Activated CD4-positive, alpha-beta T cell treated with anti-CD3 and anti-CD28 coated beads, Interleukin-10, Interleukin-2, amounts not matched to agents 100 ng/mL and 50 ng/mL, durations not matched to agents 16 hours and 8 hours (primary cell): ENCODE data around the gene EPOP.
A peak's percentile ranks its signal among the peaks of the same experiment; 100 is the strongest.
"Not testable (repeated sequence)": the region's sequence is repeated elsewhere in the genome, so short reads cannot be mapped to it uniquely, and the experiment has no call there.

Experiments used
- DNase-seq: peaks from one replicate; pipeline ENCODE4 v3.0.0-alpha.2; 2020

The EPOP gene

DNA sequence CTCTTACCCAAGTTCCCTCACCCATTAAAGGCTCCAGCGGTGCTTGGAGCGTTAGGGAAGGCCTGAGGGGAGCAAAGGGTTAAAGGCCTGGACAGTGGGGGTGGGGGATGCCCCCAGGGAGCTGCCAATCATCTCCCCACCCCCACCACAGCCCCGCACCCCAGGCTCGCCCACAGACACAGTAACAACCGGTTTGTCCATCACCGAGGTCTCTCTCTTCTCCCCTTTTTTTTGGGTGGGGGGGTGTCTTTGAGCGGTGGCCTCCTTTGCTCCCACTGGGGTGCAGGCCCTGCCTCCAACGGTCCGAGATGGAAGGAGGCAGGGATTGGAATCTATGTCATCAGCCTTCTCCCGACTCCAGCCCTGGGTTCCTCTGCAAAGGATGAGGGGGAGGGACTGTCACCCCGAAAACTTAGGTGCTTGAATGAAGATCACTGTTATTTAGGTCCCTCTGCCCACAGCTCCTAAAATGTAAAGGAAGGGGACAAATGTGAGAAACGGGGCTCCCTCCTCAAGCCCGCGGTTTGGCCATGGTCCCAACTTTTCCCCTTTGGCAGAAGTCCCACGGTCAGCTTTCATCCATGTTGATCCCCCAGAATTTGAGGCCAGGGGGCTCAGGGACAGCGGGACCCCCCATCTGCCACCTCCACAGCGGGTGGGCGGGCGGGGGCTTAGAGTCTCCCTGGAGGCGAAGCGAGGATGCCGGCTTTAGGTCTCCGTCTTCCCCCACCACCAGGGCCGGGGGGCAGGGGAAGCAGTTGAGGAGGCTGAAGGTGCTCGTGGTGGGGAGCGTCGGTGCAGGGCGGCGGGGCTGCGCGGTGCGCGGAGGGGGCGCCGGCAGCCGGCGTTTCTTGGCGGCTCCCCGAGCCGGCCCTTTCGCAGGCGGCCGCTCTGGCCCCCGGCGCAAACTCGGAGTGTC lies 1.7 kb downstream of the EPOP start:
- DNase-seq, result peak; percentile 9

DNA sequence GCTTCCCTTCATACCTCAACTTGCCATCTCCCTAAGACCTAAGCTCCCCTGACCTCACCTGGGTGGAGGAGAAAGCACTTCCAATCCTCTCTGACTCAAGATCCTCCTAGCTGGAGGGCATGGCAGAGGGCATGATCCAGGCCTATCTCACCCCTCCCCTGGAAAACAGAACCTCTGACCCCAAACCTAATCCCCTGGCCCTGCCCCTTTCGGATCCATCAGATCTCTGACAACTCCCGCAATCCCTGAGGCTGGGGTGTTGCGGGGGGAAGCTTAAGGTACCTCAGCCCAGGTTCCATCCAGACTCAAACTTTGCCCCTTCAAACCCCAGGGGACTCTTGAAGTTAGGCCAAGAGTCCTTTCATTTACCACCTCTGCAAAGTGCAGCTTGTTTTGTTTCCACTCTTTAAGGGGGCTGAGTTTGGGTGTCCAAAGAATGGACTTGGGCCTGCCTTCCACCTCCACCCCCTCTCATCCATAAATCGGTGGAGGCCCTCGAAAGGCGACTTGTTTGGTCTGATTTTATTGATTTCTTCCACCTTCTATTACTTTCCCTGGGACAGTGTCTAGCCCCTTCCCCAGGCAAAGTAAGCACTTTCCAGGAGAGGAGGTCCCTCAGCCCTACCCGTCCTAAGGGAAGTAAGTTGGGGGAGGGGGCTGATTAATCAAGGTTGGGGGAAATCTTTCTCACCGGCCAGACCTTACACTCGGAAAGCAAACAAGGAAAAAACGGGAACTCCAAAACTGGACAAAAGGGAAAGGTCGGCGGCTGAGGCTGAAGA lies 2.6 kb downstream of the EPOP start:
- DNase-seq, result peak; percentile 5

DNA sequence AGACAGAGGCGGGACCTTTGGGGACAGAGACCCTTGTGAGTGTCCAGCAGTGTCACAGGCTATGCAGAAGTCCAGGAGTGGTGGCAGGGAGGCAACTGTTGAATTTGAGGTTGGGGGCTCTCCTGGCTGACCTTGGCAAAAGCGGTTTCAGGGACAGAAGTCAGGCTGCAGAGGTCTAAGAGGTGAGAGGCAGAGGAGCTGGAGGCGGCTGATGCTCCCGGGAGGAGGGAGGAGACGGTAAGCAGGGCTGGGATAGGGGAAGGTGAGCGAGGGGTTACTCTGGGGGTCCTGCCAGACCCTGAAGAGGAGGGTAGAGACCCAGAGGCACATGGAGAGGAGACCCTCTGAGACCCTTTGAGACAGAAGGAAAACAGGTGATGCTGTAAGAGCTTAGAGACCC lies 5.2 kb downstream of the EPOP start:
- DNase-seq, result no peak

DNA sequence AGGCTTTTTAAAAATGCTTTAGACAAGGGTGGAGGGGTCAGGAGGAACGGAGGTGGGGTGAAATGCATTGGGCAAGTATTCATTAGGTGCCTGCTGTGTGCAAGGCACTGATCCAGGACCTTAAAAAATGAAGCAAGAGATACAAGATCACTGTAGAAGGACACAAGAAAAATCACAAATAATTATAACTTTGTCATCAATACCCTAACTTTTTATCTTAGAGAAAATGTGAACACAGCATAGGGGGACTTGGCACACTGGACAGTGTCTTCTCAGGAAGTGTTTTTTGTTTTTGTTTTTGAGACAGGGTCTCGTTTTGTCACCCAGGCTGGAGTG lies 7.0 kb downstream of the EPOP start:
- no peak for DNase-seq

DNA sequence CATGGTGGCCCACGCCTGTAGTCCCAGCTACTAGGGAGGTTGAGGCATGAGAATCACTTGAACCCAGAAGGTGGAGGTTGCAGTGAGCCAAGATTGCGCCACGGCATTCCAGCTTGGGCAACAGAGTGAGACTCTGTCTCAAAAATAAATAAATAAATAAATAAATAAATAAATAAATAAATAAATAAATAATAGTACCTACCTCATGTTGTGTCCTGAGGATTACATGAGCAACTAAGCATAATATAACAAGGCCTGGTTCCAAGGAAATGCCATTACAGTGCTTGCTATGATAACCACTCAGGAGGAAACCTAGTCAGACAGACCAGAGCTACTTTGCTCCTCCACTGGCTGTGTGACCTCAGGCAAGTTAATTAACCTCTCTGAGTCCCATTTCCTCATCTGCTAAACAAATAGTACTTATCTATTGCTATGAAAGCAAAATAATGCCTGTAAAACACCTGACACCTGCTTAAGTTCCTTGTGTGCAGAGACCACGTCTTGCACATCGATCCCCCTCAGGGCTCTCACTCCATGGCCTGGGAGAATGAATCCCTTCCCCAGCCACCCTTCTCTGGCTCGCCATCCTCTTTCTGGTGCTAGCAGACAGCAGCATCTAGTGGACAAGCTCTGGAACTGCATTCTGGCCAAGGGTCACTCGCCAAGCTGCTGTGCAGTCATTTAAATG lies 7.5 kb downstream of the EPOP start:
- DNase-seq, result peak; percentile 75

DNA sequence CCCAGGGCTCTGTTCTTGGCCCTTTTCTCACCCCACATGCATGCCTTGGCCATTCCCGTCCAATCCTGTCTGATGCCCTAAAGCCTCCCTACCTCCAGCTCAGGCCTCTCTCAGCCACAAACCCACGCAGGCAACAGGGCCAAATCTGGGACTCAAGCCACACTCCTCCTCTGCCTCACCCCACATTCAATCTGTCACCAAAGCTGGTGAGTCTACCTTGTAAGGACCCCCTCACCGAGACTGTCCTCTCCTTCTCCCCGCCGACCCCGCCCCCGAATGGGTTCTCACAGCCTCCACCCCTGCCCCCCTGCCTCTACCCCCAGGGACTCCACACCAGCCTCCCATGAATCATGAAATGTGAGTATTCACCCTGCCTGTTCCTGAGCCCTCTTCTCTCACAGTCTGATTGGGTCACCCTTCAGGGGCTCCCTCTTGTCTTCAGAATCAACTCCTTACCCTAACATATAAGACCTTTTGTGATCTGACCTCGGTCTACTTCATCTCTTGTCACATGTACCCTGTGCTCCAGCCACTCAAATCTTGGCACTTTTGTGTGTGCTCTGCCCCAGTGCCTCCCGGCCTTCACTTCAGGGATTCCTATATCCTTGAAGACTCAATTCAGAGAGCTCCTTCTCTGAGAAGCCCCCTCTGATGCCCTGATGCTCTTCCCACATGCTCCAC lies 10.7 kb downstream of the EPOP start:
- DNase-seq, result no peak

DNA sequence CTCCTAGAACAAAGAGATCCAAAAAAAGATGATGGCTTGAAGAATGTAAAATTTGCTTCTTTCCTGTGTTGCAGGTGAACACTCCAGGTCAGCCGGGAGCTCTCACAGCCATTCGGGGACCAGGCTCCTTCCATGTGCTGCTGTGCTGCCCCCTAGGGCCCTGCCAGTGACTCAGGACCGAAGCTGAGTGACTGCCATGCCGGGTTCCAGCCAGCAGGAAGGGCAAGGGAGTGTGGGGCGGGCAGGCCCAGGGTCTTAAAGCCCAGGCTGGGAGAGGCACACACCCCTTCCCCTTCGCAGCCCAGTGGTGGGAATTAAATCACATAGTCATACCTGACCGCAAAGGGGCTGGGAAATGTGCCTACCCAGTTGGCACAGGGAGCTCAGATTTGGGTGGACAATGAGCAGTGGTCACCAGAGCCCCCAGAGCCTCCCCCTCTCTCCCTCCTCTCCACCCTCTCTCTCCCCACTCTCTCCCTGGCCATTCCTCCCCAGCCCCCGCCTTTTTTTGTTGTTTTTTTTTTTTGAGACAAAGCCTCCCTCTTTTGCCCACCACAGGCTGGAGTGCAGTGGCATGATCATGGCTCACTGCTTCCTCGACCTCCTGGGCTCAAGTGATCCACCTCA lies 11.5 kb downstream of the EPOP start:
- peak; percentile 67 for DNase-seq

DNA sequence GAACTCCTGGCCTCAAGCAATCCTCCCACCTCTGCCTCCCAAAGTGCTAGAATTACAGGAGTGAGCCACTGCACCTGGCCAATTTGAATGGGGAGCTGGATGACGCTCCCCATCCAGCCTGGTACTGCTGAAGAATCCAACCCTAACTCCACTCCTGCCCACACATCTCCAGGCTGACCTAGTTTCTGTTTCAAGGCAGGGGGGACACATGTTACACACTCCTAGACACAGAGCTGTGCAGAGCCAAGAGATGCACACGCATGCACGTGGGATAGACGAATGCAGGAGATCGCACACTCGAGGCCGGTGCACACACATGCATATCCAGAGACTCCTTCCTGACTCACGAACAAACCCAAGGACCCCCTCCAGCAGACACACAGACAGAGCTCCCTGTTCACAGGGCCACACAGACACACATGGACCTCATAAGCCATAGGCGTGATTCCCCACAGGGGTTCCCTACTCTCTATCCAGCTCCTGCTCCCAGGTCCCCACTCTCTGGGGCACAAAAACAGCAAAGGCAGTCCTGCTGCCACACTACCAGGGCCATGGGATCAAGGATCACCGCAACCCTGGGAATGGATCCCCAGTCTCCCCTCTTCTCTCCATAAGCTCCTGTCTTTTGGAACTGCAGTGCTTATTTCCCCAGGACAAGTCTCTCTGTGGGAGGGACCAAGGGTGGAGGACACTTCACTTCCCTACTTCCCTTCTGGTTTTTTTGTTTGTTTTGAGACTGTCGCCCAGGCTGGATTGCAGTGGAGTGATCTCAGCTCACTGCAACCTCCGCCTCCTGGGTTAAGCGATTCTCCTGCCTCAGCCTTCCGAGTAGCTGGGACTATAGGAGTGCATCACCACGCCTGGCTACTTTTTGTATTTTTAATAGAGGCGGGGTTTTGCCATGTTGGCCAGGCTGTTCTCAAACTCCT lies 14.4 kb downstream of the EPOP start:
- no peak for DNase-seq

DNA sequence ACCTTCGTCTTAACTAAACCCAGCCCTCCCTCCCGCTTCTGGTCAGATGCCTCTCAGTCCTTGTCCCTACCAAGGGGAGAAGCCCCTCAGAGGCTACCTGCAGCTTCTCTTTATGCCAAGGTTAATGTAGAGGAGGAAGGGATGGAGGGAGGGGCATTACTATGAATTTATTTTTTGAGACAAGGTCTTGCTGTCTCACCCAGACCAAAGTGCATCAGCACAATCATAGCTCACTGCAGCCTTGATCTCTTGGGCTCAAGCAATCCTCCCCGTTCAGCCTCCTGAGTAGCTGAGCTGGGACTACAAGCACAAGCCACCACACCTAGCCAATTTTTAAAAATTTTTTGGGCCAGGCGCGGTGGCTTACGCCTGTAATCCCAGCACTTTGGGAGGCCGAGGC lies 15.3 kb downstream of the EPOP start:
- DNase-seq, result no peak

DNA sequence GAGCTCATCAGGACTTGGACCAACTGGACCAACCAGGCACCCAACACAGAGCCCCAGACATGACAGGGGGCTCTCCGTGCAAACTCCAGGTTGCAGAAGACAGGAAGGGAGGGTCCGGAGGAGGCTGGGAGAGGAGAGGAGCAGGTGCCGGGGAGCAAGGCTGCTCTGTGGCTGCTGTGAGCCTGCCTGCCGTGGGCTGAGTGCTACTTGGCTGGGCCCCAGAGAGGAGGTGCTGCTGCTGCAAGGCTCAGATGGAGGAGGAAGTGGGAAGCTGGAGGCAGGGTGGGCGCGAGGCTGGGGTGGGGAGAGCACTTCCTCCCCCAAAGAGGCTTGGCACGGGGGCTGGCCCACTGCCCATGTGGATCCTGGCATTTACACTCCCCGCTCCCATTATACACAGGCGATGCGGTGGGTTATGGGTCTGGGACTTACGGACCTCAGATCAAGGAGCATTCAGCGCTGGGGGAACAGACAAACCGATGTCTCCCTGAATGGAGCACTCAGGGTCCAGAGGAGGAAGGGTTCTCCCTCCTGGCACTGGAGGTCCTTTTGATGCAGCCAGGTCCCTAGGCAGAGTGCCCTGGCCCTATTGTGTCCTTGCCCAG lies 15.9 kb downstream of the EPOP start:
- DNase-seq, result no peak

DNA sequence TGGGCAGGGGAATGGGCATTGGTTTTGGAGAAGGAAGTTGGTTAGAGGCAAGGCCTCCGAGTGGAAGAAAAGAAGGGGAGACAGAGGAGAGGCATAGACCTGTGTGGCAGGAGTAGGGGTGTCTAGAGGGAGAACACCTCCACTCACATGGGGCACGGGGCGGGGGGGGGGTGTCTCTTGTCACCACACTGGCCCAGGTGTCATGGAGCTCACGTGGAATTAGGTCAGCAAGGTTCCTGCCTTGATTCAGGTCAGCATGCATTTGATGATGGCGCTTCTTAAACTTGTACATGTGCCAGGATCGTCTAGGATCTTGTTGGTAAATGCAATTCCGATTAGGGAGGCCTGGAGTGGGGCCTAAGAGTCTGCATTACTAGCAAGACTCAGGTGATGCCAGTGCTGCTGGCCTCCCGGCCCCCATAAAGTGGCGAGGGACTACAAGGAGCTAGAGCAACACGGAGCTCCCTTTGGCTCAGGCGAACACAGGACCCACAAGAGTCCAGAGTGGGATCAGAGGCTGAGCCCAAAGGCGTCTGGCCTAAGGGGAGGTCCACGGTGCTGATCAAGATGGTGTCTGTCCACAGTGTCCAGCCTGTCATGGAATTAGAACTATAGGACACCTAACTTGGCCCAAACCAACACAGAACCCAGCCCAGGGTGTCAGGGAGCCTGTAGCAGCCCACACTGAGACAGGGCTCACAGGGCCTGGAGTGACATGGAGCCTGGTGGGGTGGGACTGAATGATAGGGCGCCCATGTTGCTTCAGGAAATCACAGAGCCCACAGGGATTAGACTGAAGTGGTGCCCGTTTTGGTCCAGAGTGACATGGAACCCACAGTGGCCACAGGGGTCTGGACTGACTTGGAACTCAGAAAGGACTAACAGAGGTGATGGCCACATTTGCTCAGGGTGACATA lies 16.7 kb downstream of the EPOP start:
- no peak for DNase-seq

DNA sequence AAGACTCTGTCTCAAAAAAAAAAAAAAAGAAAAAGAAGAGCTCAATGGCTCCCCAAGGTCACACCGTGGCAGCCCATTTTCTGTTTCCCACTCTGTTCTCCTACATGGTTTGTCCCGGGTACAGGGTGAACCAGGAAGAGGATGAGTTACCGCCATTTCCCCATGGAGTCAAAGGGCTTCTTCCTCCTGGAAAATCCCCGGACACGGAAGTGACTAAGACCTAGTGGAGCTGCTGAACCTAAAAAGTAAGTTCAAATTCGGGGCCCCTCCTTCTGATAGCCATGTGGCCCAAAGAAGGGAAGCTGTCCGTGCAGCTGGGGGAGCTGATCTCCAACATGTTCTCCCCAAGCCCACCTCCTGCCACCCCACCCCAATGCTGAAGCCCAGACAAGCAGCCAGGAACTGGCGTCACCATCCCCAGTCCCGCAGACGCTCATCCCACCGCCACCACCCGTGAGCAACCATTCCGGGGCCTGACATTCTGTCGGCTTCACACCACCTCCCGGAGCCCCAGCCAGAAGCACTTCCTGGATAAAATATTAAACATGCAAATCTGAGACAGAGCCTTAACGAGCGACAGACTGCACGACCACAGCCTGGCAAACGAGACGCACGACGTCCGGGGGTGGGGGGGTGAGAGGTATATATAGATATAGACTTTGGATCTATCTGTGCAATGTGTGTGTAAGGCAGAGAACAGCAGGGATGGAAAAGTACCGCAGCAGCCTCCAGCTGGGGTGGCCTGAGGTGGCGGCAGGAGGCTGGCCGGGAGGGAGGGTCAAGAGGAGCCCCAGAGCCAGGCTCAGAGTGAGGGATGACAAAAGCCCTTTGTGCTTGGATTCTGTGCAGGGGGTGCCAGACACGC lies 17.6 kb downstream of the EPOP start:
- no peak for DNase-seq

DNA sequence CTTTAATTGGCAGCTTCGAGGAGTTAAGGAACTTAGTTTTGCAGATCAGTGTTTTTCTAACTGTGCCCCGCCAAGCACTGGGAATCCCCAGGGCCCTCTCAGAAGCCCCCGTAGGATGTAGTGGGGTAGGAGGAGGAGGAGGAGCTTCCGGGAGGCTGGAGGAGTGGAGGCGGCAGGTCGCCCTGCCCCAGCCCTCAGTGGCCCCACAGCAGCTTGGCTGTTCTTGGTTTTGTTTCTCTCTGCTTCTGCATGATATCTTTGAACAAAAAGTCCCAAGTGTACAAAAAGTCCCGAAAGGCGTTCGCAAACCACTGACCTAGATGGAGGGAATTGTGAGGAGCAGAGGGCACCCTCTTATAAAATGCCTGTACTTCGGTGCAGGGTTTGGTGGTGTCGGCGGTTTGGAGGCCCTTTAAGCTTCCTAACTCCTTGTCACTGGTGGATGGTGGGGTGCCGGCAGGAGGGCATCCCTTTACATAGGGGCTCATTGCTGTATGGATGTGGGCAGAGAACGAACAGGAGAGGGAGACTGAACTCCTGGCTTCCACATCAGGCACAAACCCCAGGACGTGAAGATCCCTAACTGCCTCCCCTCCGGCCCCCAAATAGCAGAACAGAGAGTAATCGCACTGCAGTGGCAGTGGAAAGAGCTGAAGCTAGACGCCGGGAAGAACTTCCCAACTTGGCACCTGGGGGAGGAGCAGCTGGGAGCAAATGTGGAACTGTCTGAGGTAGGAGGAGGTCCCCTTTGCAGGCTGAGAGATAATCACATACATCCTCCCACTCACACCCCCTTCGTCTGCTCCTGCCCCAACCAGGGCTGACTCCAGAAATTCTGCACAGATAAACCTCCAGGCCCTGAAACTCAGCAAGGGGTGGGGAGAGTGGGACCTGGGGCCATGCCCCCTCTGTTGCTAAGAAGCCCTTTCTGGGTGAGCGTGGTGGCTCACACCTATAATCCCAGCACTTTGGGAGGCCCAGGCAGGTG lies 20.1 kb downstream of the EPOP start:
- DNase-seq, result no peak

DNA sequence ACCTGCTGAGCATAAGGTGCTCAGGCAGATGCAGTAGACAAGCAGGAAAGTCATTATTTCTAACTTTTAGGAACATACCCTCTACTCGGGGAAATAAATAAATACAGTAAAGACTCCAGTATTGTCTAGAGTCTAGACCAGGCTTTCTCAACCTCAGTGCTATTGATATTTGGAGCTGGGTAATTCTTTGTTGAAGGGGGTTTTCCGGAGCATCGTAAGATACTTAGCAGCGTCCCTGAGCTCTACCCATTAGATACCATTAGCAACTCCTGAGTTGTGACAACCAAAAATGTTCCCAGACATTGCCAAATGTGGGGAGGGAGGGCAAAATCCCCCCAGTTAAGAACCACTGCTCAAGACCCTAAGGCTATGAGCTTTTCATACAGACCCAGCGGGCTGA lies 21.1 kb downstream of the EPOP start:
- DNase-seq, result no peak

DNA sequence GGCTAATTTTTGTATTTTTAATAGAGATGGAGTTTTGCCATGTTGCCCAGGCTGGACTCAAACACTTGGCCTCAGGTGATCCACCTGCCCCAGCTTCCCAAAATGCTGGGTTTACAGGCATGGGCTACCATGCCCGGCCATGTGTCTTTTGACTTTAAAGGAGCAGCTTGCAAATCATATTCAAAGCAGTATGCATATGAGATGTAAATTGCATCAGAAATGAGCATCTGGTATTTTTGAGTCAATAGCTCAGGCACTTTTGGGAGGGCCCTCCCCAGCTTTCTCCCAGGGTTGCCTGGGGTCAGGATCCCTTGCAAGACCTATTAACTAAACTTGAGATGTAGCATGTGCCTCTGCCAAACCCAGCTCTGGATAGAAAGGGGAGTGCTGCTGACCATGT lies 21.5 kb downstream of the EPOP start:
- no peak for DNase-seq

DNA sequence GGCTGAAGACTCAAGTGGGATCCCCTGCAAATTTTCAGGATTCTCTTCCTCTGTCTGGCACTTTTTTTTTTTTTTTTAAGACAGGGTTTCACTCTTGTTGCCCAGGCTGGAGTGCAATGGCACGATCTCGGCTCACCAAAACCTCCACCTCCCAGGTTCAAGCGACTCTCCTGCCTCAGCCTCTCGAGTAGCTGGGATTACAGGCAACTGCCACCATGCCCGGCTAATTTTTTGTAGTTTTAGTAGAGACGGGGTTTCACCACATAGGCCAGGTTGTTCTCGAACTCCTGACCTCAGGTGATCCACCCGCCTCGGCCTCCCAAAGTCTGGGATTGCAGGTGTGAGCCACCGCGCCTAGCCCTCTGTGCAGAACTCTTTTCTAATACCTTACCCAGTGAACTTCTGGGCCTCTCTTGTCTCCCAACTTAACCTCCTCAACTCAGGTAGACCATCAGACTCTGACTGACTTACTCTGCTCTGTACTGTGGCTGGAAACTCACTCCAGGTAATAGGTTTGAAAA lies 24.0 kb downstream of the EPOP start:
- DNase-seq, result not testable (repeated sequence)

DNA sequence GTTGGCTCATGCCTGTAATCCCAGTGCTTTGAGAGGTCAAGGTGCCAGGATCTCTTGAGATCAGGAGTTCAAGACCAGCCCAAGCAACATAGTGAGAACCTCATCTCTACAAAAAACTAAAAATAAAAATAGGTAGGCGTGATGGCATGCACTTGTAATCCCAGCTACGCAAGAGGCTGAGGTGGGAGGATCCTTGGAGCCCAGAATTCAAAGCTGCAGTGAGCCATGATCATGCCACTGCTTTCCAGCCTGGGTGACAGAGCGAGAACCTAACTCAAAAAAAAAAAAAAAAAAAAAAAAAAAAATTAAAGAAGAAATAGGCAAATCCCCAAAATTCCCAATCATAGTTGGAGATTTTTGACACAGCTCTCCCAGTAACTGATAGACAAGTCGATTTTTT lies 36.8 kb downstream of the EPOP start:
- DNase-seq, result no peak
